Activated T-cell treated with anti-CD3 and anti-CD28 coated beads, Interleukin-2, amount 50 U/mL, for 4 hours (primary cell): ENCODE results near the gene LRRC75A. TPM values are rescaled to one million over a fixed set of nuclear protein-coding genes. Genes with fewer than 3 reads are reported as not detected.
"Not testable (repeated sequence)": the region's sequence is repeated elsewhere in the genome, so short reads cannot be mapped to it uniquely, and the experiment has no call there.

Experiments
- ATAC-seq, 2 donors: fragments of 200-7000 bp; cut with Tn5 transposase; one replicate each; pipeline ENCODE4 v1.10.0; 2021
- DNase-seq: peaks from one replicate; pipeline ENCODE4 v3.0.0-alpha.2; 2020
- H3K27me3 Mint-ChIP-seq: one replicate; pipeline ENCODE4 v1.8.0; 2021; ENCODE audit warnings: low read depth, mixed read lengths
- H3K36me3 Mint-ChIP-seq: one replicate; pipeline ENCODE4 v1.8.0; 2022; ENCODE audit warnings: mixed read lengths; ENCODE audit not compliant: insufficient read depth
- H3K4me1 Mint-ChIP-seq: one replicate; pipeline ENCODE4 v1.8.0; 2021; ENCODE audit warnings: low read depth, mixed read lengths
- H3K4me3 Mint-ChIP-seq: one replicate; pipeline ENCODE4 v1.8.0; 2021; ENCODE audit warnings: mild to moderate bottlenecking, moderate library complexity, mixed read lengths
- H3K9me3 Mint-ChIP-seq: one replicate; pipeline ENCODE4 v1.8.0; 2021; ENCODE audit warnings: mixed read lengths
- total RNA-seq, 3 donors: library from RNA; stranded (reverse); gene quantifications; one replicate each; pipeline ENCODE4 v1.2.1, GENCODE V29; 2021

LRRC75A gene
- total RNA-seq, 3 donors from 2014 or later: 0.84 to 0.96 (median 0.87) TPM

DNA sequence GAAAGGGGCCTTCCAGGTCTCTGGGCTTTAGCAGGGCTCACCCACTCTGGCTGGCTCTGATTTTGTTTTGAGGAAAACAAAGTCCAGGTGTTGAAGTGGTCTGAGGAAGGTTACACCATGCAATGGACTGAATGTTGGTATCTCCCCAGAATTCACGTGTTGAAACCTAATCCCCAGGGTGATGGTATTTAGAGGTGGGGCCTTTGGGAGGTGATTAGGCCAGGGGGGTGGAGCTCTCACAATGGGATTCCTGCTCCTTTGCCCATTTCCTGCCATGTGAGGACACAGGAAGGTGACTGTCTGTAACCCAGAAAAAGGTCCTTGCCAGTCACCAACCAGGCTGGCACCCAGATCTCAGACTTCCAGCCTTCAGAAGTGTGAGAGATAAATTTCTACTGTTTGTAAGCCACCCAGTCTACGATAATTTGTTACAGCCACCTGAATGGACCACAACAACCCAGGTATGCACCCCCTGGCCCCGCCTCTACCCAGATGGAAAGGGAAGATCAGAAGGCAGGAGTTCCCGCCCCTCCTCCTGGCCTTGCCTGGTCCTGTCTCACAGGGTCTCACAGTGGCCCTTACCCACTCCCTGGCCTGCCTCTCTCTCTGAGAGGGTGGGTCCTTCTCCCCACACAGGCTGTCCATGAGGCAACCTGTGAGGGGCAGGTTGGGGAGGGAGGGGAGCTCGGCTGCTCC is 32.0 kb downstream of the LRRC75A start:
- no peak for ATAC-seq
- no peak for DNase-seq
- Mint-ChIP-seq H3K9me3 (no peaks in the 10 kb centered on the region), H3K4me3 (no peak overlapping the region), H3K36me3 (peaks cover 10% of the 10 kb centered on the region), H3K27me3 (no peaks in the 10 kb centered on the region), H3K4me1 (no peaks in the 10 kb centered on the region)

DNA sequence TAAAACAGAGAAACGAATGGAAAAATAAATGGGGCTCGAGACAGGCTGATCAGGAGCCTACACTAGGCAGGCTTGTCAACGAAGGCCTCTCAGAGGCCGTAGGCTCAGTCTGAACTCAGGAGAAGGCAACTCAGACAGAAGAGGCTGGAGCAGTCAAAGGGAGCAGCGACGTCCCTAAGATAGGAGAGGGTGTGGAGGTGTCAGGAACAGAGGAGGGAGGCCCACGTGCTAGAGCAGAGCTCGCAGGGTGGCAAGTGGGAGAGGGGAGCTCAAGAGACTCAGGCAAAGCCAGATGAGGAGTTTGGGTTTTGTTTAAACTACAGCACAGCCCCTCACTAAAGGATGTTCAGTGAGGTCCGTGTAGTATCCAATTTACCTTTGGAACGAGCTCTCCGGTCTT is 32.7 kb downstream of the LRRC75A start:
- ATAC-seq (no peak), DNase-seq (no peak)
- Mint-ChIP-seq H3K9me3 (no peaks in the 10 kb centered on the region), H3K36me3 (peaks cover 10% of the 10 kb centered on the region), H3K27me3 (no peaks in the 10 kb centered on the region), H3K4me3 (no peak overlapping the region), H3K4me1 (no peaks in the 10 kb centered on the region)

DNA sequence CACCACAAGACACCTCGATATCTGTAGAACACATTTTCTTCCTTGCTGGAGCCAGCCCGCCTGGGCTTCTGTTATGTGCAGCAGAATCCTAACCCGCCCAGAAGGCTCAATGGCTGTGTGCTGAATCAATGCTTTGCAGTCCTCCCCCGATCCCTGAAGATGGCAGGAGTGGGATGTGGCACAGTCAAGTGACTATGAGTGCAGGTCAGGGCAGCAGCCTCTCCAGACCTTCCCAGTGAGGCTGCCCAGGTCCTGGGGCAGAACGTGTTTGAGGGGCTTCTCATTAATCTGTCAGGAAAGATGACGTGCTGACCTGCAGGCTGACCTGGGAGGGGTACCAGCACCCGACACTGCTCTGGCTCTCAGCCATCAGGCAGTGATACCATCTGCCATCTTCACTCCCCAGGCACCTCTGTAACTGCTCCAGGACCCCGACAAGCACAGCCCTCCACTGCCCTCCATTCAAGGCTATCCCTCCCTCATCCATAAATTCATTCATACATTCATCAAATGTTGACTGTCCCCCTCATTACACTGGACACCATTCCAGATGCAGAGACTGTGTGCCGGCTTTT is 35.2 kb downstream of the LRRC75A start:
- no peak for DNase-seq
- Mint-ChIP-seq H3K4me3 (no peak overlapping the region), H3K9me3 (no peaks in the 10 kb centered on the region), H3K36me3 (peaks cover 7% of the 10 kb centered on the region), H3K27me3 (no peaks in the 10 kb centered on the region), H3K4me1 (no peaks in the 10 kb centered on the region)
- ATAC-seq: no peak

DNA sequence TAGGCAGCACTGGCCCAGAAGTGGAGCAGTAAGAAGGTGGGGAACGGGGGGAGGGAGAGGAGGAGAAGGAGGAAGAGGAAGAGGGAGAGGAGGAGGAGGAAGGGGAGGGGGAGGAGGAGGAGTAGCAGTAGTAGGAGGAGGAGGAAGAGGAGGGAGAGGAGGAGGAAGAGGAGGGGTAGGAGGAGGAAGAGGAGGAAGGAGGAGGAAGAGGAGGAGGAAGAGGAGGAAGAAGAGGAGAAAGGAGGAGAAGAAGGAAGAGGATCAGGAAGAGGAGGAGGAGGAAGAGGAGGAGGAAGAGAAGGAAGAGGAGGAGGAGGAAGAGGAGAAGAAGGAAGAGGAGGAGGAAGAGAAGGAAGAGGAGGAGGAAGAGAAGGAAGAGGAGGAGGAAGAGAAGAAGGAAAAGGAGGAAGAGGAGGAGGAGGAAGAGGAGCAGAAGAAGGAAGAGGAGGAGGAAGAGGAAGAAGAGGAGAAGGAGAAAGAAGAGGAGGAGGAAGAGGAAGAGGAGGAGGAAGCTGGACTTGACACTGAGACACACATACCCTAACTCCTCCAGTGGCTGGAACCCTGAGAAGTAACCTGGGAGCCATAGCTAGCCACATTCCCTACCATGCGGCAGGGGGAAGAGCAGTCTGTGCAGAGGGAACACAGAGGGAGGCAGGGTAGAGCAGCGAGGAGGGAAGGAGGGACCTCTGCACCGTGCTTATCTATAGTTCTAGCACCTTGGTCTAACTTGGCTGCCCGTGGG is 35.8 kb downstream of the LRRC75A start:
- H3K4me1 Mint-ChIP-seq: no peaks in the 10 kb centered on the region
- no peak overlapping the region for H3K4me3 Mint-ChIP-seq
- no peak for ATAC-seq
- no peak for DNase-seq
- no peaks in the 10 kb centered on the region for H3K27me3 Mint-ChIP-seq
- H3K9me3 Mint-ChIP-seq: no peaks in the 10 kb centered on the region
- peaks cover 4% of the 10 kb centered on the region for H3K36me3 Mint-ChIP-seq

DNA sequence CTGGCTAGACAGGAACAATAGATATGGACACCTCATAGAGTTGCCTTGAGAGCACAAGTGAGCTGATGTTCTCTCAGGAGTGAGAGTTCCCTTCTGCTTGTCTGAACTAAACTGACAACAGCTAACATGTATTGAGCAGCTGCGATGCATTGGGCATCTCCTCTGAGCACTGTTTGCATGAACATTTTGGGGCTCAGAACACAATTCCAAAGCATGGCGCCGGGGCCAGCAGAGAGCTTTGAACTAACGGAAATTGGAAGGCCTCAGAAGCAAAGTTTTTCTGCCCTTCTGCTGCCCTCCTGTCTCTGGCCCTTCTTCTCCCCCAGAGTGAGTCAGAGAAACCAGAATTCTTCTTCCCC is 38.5 kb downstream of the LRRC75A start:
- Mint-ChIP-seq H3K4me3 (no peak overlapping the region), H3K36me3 (peaks cover 14% of the 10 kb centered on the region), H3K27me3 (no peaks in the 10 kb centered on the region), H3K9me3 (no peaks in the 10 kb centered on the region), H3K4me1 (peaks cover 9% of the 10 kb centered on the region)
- ATAC-seq: no peak
- DNase-seq: no peak

DNA sequence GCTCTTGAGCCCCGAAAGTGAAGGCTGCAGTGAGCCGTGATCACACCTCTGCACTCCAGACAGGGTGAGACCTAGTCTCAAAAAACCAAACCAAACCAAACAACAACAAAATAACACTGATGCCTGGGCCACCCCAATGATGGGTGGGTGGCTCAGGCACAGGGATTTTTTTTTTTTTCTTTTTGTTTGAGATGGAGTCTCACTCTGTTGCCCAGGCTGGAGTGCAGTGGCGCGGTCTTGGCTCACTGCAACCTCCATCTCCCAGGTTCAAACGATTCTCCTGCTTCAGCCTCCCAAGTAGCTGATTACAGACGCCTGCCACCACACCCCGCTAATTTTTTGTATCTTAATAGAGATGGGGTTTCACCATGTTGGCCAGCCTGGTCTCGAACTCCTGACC is 39.7 kb downstream of the LRRC75A start:
- H3K4me1 Mint-ChIP-seq, H3K27me3 Mint-ChIP-seq, H3K9me3 Mint-ChIP-seq, ATAC-seq, H3K4me3 Mint-ChIP-seq, DNase-seq: not testable (repeated sequence)
- peaks cover 22% of the 10 kb centered on the region for H3K36me3 Mint-ChIP-seq

DNA sequence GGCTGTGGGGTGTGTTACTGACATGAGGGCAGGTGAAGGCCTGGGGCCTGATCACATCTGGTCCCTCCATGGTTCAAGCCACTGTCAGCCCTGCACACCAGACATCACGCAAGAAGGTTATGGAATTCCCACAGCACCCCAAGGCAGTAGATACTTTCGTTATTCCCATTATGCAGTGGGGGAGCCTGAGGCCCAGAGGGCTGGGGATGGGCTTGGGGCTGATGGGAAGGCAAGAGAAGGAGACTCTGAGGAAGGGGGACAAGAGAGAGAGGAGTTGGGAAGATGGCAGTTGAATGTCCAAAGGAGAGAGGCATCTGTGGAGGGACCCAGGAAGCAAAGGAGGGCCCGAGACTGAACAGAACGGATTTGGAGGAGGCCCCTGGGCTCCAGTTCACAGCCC is 42.0 kb downstream of the LRRC75A start:
- no peak for ATAC-seq
- peaks cover 10% of the 10 kb centered on the region for H3K4me1 Mint-ChIP-seq
- no peaks in the 10 kb centered on the region for H3K9me3 Mint-ChIP-seq
- H3K27me3 Mint-ChIP-seq: no peaks in the 10 kb centered on the region
- no peak for DNase-seq
- peaks cover 19% of the 10 kb centered on the region for H3K36me3 Mint-ChIP-seq
- H3K4me3 Mint-ChIP-seq: no peak overlapping the region

DNA sequence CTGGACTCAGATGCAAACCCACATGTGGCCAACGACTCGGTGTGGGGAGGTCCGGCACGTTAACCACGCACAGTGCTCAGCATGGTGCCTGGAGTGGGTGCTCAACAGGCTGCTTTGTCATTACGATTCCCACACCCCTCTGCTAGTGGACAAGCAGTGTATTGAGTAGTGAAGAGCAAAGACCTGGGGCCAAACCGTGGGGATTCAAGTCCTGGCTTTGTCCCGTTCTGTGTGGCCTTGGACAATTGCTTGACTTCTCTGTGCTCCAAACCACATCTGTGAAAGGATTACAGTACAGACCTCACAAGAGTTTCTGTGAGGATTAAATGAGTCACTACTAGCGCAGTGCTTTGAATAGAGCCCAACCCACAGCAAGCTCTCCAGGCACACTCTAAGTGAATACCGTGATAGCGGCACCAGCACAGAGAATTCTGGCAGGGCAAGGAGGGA is 42.8 kb downstream of the LRRC75A start:
- Mint-ChIP-seq H3K9me3 (no peaks in the 10 kb centered on the region), H3K36me3 (peaks cover 22% of the 10 kb centered on the region), H3K4me3 (no peak overlapping the region), H3K27me3 (no peaks in the 10 kb centered on the region), H3K4me1 (peaks cover 11% of the 10 kb centered on the region)
- ATAC-seq (peak; percentile 51 to 54), DNase-seq (no peak)

DNA sequence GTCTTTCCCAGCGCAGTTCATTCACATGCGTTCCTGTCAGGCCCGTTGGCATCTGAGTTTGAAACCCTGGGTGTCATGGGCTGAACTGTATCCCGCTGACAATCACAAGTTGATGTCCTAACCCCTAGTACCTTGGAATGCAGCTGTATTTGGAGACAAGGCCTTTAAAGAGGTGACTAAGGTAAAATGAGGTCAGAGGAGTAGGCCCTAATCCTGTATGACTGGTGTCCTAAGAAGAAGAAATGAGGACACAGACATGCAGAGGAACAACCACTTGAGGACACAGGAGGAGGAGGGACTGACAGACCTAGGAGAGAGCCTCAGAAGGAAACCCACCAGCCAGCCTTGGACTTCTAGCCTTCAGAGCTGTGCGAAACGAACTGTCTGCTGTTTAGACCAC is 43.5 kb downstream of the LRRC75A start:
- Mint-ChIP-seq H3K36me3 (peaks cover 22% of the 10 kb centered on the region), H3K4me1 (peaks cover 12% of the 10 kb centered on the region), H3K9me3 (no peaks in the 10 kb centered on the region), H3K27me3 (no peaks in the 10 kb centered on the region), H3K4me3 (no peak overlapping the region)
- ATAC-seq: no peak
- DNase-seq: no peak

DNA sequence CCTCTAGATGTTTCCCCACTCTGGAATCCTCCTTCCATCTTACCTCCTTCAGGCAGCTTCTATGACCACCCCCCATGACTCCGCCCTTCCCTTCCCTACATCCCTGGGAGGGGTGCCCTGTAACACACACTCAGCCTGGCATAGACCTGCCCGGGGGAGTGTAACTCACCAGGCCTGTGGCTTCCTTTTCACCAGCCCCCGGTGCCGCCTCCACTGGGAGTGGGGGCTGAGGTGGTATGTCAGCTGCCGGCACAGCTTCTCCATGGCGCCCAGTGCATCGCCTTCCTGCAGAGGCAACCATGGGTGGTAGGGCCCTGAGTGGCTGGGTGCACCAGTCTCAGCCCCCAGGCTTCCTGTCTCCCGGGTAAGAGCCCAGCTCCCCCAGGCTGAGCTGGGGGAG is 44.3 kb downstream of the LRRC75A start:
- Mint-ChIP-seq H3K27me3 (no peaks in the 10 kb centered on the region), H3K4me1 (peaks cover 15% of the 10 kb centered on the region), H3K9me3 (no peaks in the 10 kb centered on the region), H3K36me3 (peaks cover 28% of the 10 kb centered on the region), H3K4me3 (no peak overlapping the region)
- ATAC-seq (no peak), DNase-seq (no peak)

DNA sequence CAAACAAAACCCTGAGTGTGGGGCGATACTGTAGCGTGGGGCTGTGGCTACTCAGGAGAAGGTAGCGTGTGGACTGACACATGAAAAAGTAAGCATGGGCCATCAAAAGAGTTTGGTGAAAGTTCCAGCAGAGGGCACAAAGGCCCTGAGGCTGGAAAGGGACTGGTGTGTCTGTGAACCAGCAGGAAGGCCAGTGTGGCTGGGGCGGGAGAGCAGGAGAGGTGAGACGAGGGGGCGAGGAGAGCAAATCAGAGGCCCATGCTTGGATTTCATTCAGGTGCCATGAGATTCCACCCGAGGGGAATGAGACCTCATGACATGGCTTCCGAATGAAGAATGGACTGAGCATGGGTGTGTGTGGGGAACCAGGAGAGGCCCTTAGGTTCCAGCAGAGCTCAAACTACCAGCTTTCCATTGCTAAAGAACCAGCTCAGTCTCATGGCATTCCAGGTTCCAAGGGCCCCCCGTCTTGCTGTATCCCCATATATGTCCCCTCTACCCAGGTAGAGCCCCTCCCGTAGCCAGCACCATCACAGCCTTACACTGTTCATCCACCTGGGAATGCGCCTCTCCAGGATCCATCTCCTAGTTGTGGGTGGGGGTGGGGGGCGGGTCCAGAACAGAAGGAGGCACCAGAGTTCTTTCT is 45.5 kb downstream of the LRRC75A start:
- H3K27me3 Mint-ChIP-seq: no peaks in the 10 kb centered on the region
- no peak overlapping the region for H3K4me3 Mint-ChIP-seq
- ATAC-seq (no peak), DNase-seq (no peak)
- peaks cover 39% of the 10 kb centered on the region for H3K36me3 Mint-ChIP-seq
- H3K9me3 Mint-ChIP-seq: no peaks in the 10 kb centered on the region
- H3K4me1 Mint-ChIP-seq: peaks cover 27% of the 10 kb centered on the region

DNA sequence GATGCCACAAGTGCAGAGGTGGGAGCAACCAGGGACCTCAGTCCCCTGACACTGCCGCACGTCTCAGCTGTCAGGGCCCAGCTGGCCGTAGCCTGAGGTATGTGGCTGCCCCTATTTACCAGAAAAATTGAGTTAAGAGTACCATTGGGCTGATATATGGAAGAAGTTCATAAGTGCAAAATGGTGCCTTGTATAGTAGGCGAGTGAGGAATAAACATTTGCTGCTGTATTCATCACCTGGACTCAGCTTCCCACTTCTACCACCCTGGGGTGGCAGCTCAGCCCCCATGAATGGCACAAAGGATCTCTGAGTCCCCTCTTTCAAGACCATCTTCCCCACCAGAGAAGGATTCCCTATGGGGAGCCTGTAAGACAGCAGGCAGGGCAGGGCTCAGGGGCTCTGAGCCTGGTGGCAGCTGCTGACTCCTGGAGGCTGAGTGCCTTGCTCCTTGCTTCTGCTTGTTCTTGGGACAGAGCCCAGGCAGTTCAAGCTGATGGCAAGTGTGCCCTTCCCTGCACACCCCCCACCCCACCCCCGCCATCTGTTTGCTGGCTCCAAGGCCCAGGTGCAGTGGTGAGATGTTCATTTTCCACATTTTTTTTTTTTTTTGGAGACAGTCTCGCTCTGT is 47.6 kb downstream of the LRRC75A start:
- H3K27me3 Mint-ChIP-seq: no peaks in the 10 kb centered on the region
- peaks cover 50% of the 10 kb centered on the region for H3K36me3 Mint-ChIP-seq
- H3K9me3 Mint-ChIP-seq: no peaks in the 10 kb centered on the region
- H3K4me1 Mint-ChIP-seq: peaks cover 39% of the 10 kb centered on the region
- no peak overlapping the region for H3K4me3 Mint-ChIP-seq
- ATAC-seq: peak in 1 of 2 donors; percentile 1
- DNase-seq: no peak

DNA sequence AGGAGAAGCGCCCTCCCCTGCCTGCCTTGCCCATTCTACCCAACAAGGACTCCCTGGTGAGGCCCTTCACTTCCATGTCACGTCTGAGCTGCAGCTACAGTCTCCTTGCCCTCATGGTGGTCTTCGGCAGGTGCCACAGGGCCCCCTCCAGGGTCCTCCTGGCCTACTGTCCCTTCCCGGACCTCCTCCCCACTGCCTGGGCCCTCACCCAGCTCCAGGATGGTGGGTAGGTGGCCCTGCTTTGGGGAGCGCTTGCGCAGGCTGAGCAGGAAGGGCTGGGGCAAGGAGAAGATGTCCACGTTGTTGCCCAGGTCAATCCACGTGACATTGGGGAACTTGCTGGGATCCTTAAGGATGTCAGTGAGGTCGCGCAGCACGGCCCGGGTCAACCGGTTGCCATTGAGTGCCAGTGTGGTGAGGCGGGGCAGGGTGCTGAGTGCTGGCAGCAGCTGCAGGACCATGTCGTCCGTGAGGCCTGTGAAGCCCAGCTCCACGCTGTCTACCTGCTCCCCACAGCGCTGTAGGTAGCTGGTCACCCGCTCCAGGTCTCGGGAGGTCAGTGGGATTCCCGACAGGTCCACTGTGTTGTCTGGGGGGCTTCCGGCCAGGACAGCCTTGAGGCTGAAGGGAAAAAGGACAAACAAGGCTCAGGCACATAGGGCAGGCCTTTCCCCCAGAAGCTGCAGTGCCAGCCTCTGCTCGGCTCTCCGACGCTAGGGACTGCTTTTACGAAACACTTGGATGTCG is 48.3 kb downstream of the LRRC75A start:
- no peak overlapping the region for H3K4me3 Mint-ChIP-seq

More for the DNA sequence above, 48.3 kb downstream of the LRRC75A start:
- Mint-ChIP-seq H3K36me3 (peaks cover 51% of the 10 kb centered on the region), H3K4me1 (peaks cover 33% of the 10 kb centered on the region), H3K9me3 (no peaks in the 10 kb centered on the region), H3K27me3 (no peaks in the 10 kb centered on the region)
- DNase-seq (no peak), ATAC-seq (peak in 1 of 2 donors; percentile 2)
